Measurements from ENCODE around the gene PDCD1. TPM values are rescaled to one million over a fixed set of nuclear protein-coding genes. Genes with fewer than 3 reads are reported as not detected.

The PDCD1 gene
- total RNA-seq, 1 donor from 2014 or later = 3.3 TPM

- Histone ChIP-seq H3K27ac (replicated peaks) (no peak overlapping the region), H3K4me1 (peaks cover 2% of the 10 kb centered on the region), H3K27me3 (ENCODE audit: low read depth) (peaks cover 38% of the 10 kb centered on the region), H3K36me3 (no peaks in the 10 kb centered on the region), H3K9me3 (replicated peaks) (no peaks in the 10 kb centered on the region), H3K4me3 (no peak overlapping the region)
- TF ChIP-seq, protein P1, sequence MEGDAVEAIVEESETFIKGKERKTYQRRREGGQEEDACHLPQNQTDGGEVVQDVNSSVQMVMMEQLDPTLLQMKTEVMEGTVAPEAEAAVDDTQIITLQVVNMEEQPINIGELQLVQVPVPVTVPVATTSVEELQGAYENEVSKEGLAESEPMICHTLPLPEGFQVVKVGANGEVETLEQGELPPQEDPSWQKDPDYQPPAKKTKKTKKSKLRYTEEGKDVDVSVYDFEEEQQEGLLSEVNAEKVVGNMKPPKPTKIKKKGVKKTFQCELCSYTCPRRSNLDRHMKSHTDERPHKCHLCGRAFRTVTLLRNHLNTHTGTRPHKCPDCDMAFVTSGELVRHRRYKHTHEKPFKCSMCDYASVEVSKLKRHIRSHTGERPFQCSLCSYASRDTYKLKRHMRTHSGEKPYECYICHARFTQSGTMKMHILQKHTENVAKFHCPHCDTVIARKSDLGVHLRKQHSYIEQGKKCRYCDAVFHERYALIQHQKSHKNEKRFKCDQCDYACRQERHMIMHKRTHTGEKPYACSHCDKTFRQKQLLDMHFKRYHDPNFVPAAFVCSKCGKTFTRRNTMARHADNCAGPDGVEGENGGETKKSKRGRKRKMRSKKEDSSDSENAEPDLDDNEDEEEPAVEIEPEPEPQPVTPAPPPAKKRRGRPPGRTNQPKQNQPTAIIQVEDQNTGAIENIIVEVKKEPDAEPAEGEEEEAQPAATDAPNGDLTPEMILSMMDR (IDR thresholded peaks at IDR 0.05; ENCODE audit: borderline replicate concordance) = no peak
- DNase-seq = no peak
- intact Hi-C loops (cut with micrococcal nuclease) = no loop called here
These were observed 14.5 kb upstream of the PDCD1 start for GRCh38 chr2:241873081-241873802.

GRCh38 chr2:241872313-241872642 lies 13.6 kb upstream of the PDCD1 start:
- no peak overlapping the region for H3K27ac ChIP-seq (replicated peaks)
- H3K9me3 ChIP-seq (replicated peaks) = no peaks in the 10 kb centered on the region
- peaks cover 48% of the 10 kb centered on the region for H3K27me3 ChIP-seq (ENCODE audit: low read depth)
- no peaks in the 10 kb centered on the region for H3K36me3 ChIP-seq
- H3K4me1 ChIP-seq = no peaks in the 10 kb centered on the region
- TF ChIP-seq, protein P1 (IDR thresholded peaks at IDR 0.05; ENCODE audit: borderline replicate concordance) = no peak
- no peak for DNase-seq
- no peak overlapping the region for H3K4me3 ChIP-seq
- intact Hi-C loops (cut with micrococcal nuclease) = no loop called here

- intact Hi-C loops (cut with micrococcal nuclease) = no loop called here
- Histone ChIP-seq H3K9me3 (replicated peaks) (no peaks in the 10 kb centered on the region), H3K4me1 (no peaks in the 10 kb centered on the region), H3K27ac (replicated peaks) (no peak overlapping the region), H3K4me3 (no peak overlapping the region), H3K27me3 (ENCODE audit: low read depth) (peaks cover 53% of the 10 kb centered on the region), H3K36me3 (no peaks in the 10 kb centered on the region)
- TF ChIP-seq, protein P1 (IDR thresholded peaks at IDR 0.05; ENCODE audit: borderline replicate concordance) = no peak
- no peak for DNase-seq
These were observed 13.0 kb upstream of the PDCD1 start for GRCh38 chr2:241871538-241872312.

GRCh38 chr2:241870611-241871537 lies 12.2 kb upstream of the PDCD1 start:
- H3K27me3 ChIP-seq (ENCODE audit: low read depth) = peaks cover 62% of the 10 kb centered on the region
- H3K36me3 ChIP-seq = no peaks in the 10 kb centered on the region
- no peak overlapping the region for H3K27ac ChIP-seq (replicated peaks)
- H3K4me1 ChIP-seq = no peaks in the 10 kb centered on the region
- H3K4me3 ChIP-seq = no peak overlapping the region
- no peak for DNase-seq
- TF ChIP-seq, protein P1 (IDR thresholded peaks at IDR 0.05; ENCODE audit: borderline replicate concordance) = no peak
- H3K9me3 ChIP-seq (replicated peaks) = no peaks in the 10 kb centered on the region
- intact Hi-C loops (cut with micrococcal nuclease) = no loop called here

- Histone ChIP-seq H3K27me3 (ENCODE audit: low read depth) (peaks cover 70% of the 10 kb centered on the region), H3K36me3 (no peaks in the 10 kb centered on the region), H3K9me3 (replicated peaks) (no peaks in the 10 kb centered on the region), H3K4me1 (no peaks in the 10 kb centered on the region), H3K27ac (replicated peaks) (no peak overlapping the region), H3K4me3 (no peak overlapping the region)
- intact Hi-C loops (cut with micrococcal nuclease) = no loop called here
- TF ChIP-seq, protein P1 (IDR thresholded peaks at IDR 0.05; ENCODE audit: borderline replicate concordance) = no peak
- no peak for DNase-seq
These were observed 11.4 kb upstream of the PDCD1 start for GRCh38 chr2:241870081-241870541.
